GM18873 (cell line): ENCODE results near the gene NAA25.
A peak's percentile ranks its signal among the peaks of the same experiment; 100 is the strongest.

Source experiments
- ATAC-seq: cut with Tn5 transposase; IDR thresholded peaks from one replicate; pipeline ENCODE4 v1.9.1; 2021; ENCODE audit warnings: mild to moderate bottlenecking, moderate library complexity, moderate number of reproducible peaks; ENCODE audit not compliant: unreplicated experiment, low FRiP score

The NAA25 gene

GRCh38 chr12:112108202-112109079 lies at the start of gene NAA25:
Gene NAA25, minus strand, starts transcription at chr12:112108783. Its CDS starts 10 bp downstream, at chr12:112108773.
- ATAC-seq, result peak; percentile 54

- ATAC-seq, result no peak
Measured at GRCh38 chr12:112153893-112154219, 45.3 kb upstream of the NAA25 start.

GRCh38 chr12:112153181-112153892 lies 44.8 kb upstream of the NAA25 start:
- no peak for ATAC-seq

GRCh38 chr12:112151766-112152541 lies 43.4 kb upstream of the NAA25 start:
- ATAC-seq, result no peak

GRCh38 chr12:112149596-112149995 lies 41.0 kb upstream of the NAA25 start:
- ATAC-seq, result no peak

GRCh38 chr12:112148031-112148513 lies 39.5 kb upstream of the NAA25 start:
- ATAC-seq, result no peak

DNA sequence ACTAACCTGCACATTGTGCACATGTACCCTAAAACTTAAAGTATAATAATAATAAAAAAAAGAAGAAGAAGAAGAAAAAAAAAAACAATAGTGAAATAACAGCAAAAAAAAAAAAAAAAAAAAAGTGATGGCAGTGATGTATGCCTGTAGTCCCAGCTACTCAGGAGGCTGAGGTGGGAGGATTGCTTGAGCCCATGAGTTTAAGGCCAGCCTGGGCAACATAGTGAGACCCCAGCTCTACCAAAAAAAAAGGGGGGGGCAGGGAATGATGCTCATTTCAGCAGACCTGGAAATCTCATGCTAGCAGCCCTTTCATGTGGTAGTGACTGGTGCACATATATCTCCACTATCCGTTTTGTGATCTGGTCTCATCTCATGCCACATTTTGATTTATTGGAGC lies 37.5 kb upstream of the NAA25 start:
- ATAC-seq, result no peak

DNA sequence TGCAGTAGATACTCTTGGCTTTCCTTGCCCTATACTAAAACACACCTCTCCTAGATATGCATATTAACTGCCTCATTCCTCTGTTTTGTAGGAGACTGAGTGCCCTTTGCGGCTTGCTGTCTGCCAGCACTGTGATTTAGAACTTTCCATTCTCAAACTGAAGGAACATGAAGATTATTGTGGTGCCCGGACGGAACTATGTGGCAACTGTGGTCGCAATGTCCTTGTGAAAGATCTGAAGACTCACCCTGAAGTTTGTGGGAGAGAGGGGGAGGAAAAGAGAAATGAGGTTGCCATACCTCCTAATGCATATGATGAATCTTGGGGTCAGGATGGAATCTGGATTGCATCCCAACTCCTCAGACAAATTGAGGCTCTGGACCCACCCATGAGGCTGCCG lies 32.1 kb upstream of the NAA25 start:
- no peak for ATAC-seq

GRCh38 chr12:112134731-112135130 lies 26.1 kb upstream of the NAA25 start:
- no peak for ATAC-seq

DNA sequence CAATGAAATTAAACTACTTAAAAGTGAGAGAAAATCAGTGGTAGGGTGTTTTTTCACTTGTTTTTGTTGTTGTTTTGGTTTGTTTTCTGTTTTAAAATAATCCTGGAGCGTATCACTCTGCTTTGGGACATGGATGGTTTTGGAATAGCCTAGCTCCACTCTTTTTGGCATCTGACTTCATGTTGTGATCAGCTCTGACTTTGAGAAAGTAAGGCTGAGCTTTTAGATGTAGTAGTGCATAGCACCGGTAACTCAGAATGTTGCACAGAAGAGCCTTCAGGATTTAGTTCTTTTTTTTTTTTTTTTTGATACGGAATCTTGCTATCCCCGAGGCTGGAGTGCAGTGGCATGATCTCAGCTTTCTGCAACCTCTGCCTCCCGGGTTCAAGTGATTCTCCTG lies 24.8 kb upstream of the NAA25 start:
- ATAC-seq, result no peak

- ATAC-seq, result no peak
Measured at GRCh38 chr12:112131686-112132085, 23.1 kb upstream of the NAA25 start.

DNA sequence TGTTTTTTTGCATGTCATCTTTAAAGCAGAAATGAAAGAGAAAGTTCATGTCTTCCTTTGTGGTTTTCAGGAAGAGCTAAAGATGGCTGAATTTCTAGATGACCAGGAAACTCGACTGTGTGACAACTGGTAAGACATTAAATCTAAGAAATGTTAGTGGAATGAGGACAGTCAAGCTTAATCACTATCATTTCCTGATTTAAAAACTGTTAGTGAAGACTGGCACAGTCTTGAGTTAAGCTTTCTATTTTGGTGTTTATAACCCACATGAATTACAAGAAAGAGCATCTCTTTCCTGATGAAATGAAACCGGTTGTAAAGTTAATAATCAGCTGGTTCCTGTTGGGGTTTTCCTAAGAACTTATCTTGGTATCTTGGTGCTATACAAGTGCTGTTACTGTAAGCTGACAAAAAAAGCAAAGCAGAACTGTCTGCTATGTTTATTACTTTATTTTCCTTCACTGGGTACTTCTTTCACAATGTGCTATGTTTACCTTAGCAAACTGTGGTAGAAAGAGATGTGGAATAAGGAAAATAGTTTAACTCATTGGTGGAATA lies 21.9 kb upstream of the NAA25 start:
- ATAC-seq, result peak; percentile 47

DNA sequence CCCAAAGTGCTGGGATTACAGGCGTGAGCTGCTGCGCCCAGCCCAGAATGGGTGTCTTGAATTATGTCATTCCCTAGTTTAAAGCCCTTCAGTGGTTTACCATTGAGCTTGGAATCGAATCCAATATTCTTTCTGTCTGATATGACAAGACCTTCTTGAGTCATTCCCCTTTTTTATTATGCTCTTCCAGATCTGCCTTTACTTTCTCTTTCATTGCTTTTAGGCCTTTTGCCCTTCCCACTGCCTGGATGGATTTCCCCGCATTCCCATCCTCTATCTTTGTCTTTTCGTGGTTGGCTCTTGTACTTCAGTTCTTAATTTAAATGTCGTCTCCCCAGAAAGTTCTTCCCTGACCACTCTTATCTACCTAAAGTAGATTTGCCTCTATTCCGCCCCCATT lies 18.3 kb upstream of the NAA25 start:
- ATAC-seq, result no peak

GRCh38 chr12:112126000-112126438 lies 17.4 kb upstream of the NAA25 start:
- no peak for ATAC-seq

DNA sequence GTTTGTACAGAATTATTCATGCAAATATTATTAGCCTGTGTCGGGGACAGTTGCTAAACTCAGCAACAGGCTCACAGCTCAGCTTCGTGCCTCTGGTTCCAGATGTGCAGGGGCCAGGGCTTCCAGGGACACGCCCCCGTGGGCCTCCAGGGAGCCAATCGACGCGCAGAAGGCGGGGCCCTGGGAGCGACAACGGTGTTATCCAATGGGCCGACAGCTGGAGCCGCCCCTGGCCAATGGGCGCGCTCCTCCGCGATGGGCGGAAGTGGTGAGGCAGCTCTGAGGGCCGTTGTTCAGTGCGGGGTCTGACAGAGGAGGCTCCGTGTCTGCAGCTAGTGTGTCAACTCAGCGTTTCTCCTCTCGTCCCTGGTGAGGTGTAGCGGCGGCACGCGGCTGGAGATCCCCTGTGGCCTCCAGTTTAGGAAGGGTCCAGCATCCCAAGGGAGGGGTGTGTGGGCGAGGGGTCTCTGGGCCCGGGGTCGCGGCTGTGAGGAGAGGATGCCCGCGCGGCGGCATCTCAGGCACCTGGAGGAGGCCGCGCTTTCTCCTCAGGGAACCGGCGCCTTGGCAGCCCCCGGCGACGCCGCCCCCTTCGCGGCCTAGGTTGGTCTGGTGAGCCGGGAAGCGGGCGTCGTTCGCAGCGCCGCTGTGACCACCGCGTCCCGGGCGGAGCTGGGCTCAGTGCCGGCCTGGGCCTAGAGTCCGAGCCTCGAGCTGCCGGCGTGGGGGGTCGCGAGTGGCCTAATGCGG lies 16.8 kb upstream of the NAA25 start, which contains the start of gene TRAFD1:
Gene TRAFD1, plus strand, starts transcription at position 311 of the 750 bp plus-strand sequence. CDS start 4,963 bp downstream, outside the sequence.
- ATAC-seq, result peak; percentile 86

DNA sequence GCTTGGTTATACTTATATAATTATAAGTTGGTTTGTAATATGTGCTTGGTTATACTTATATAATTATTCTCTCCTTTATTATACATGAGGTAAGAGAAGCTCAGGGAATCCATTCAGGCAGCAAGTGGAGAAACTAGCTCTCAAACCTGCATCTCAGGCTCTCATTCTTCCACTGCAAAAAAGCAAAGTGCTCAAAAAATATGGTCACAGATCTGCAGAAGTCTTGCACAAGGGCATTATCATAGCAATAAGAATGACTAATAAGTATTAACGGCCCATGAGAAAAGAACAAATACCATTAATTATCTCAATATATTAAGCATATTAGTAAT lies 16.3 kb upstream of the NAA25 start:
- no peak for ATAC-seq

DNA sequence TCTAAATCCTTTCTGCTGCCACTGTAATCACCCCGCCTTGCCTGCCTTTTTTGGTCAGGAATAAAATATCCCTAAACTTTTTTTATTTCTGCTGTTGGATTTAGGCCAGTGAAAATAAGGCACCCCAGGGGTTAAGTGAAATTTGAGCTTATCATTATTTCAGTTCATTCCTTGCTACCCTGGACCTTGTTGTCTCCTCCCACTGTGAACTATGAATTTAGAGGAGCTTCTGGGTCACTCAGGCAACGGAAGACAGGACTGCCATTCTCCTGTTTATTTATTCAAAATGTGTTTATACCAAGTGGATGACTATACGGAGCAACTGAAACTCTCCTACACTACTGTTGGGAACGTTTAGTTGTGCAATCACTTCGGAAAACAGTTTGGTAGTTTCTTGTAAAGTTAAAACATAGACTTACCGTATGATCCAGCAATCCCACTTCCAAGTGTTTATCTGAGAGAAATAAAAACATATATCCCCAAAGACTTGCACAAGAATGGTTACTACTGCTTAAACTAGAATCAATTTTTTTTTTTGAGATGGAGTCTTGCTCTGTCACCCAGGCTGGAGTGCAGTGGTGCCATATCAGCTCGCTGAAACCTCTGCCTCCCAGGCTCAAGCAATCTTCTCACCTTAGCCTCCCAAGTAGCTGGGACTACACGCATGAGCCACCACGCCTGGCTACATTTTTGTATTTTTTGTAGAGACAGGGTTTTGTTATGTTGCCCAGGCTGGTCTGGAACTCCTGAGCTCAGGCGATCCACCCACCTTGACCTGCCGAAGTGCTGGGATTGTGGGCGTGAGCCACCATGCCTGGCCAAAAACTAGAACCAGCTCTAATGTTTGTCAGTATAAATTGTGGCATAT lies 14.5 kb upstream of the NAA25 start:
- ATAC-seq, result no peak

DNA sequence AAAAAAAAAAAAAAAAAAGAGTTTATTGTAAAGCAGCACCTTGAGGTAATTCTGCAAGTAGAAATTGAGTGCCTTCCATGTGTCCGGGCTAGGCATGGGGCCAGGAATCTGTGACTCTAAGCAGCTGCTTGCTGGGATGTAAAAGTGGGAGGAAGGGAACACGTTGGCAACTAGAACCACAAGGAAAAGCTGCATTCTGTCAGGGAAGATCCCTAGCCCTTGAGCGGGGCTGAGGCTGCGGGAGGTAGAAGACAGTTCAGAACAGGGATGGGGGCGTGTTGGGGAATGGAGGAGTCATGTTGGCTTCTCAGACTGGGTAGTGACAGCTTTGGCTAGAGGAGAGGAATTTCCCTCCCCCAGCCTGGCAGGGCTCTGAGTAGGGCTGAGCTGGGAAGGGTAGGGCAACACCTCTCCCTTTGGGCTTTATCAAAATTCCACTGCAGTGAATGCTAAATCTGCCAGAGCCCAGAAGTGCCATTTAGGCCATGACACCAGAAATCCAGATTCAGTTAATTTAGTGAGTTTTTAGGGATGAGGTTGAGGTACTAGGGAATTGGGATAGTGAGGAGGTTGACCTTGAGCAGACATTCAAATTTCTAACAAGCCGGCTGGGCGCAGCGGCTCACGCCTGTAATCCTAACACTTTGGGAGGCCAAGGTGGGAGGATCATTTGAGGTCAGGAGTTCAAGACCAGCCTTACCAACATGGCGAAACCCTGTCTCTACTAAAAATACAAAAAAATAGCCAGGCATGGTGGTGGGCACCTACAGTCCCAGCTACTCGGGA lies 13.4 kb upstream of the NAA25 start:
- no peak for ATAC-seq
